Endothelial cell of umbilical vein (primary cell): Measurements from ENCODE around the gene DDHD1. TPM values are rescaled to one million over a fixed set of nuclear protein-coding genes. Genes with fewer than 3 reads are reported as not detected.

Experiments used
- BruUV-seq: library from RNA; stranded (reverse); fragments of 400-500 nt; replicated peaks from 2 replicates; lab custom pipeline; 2021; lab: Mats Ljungman, UMichigan
- CTCF ChIA-PET: fragments of 300-600, 350-600 bp; sonication (Branson Sonifier 250); formaldehyde crosslinking; loops from one replicate; lab custom pipeline; 2021; ENCODE audit warnings: antibody characterized with exemption, inconsistent platforms; lab: Charles Lee
- POLR2A ChIA-PET: fragments of 300-600, 350-600 bp; sonication (Branson Sonifier 250); formaldehyde crosslinking; loops from one replicate; lab custom pipeline; 2021; ENCODE audit warnings: antibody characterized with exemption, inconsistent platforms; lab: Charles Lee
- DNase-seq: peaks from one replicate; pipeline ENCODE4 v3.0.0-alpha.2; 2011; ENCODE audit warnings: low read depth, low spot score
- FAIRE-seq: peaks from 2 replicates; lab custom pipeline; 2011; peaks lifted over from hg19 to GRCh38; lab: Jason Lieb, UNC
- H2AFZ ChIP-seq: 2 replicates; pipeline ENCODE4 v1.6.0; 2012; ENCODE audit warnings: low read depth, low read length, control low read depth, inconsistent platforms
- H3K27ac ChIP-seq: 2 replicates; pipeline ENCODE4 v1.5.1; 2011; ENCODE audit warnings: low read depth, mild to moderate bottlenecking, control low read depth, low read length, moderate library complexity; ENCODE audit not compliant: insufficient read depth
- H3K27me3 ChIP-seq, 2 experiments: 2 replicates each; pipeline versions ENCODE4 v1.6.0 to v1.6.1; 2011; ENCODE audit warnings: low read length in 2 of 2, mixed read lengths in 1 of 2; ENCODE audit not compliant: control insufficient read depth in 2 of 2, insufficient read depth in 2 of 2
- H3K36me3 ChIP-seq, 2 experiments: 2 replicates in 1 of 2; 3 replicates in 1 of 2; pipeline ENCODE4 v1.5.1; 2011; ENCODE audit warnings: low read length in 2 of 2, mild to moderate bottlenecking in 1 of 2, moderate library complexity in 1 of 2; ENCODE audit not compliant: control insufficient read depth in 2 of 2, insufficient read depth in 2 of 2; ENCODE audit errors: extremely low read depth in 1 of 2
- H3K4me1 ChIP-seq: 3 replicates; pipeline ENCODE4 v1.5.1; 2011; ENCODE audit warnings: mild to moderate bottlenecking, low read length; ENCODE audit not compliant: control insufficient read depth, insufficient read depth; ENCODE audit errors: extremely low read depth
- H3K4me2 ChIP-seq: 2 replicates; pipeline ENCODE4 v1.6.1; 2011; ENCODE audit warnings: low read length, control low read depth, mixed read lengths; ENCODE audit not compliant: insufficient read depth
- H3K4me3 ChIP-seq, 3 experiments: fragments of 200-600 bp in 1 of 3; sonication (generic), shearing (Covaris generic) in 1 of 3; replicated peaks in 1 of 3; 2 replicates each; pipeline ENCODE4 v1.5.1; 2011 to 2016; ENCODE audit warnings: control low read depth in 3 of 3, low read length in 3 of 3, mild to moderate bottlenecking in 2 of 3, inconsistent platforms in 1 of 3, low read depth in 1 of 3, moderate library complexity in 1 of 3; ENCODE audit not compliant: insufficient read depth in 1 of 3
- H3K79me2 ChIP-seq: 2 replicates; pipeline ENCODE4 v1.6.0; 2012; ENCODE audit warnings: low read length, inconsistent platforms; ENCODE audit not compliant: control insufficient read depth, insufficient read depth
- H3K9ac ChIP-seq: replicated peaks from 2 replicates; pipeline ENCODE3; 2011; ENCODE audit warnings: low read length, control low read depth; ENCODE audit not compliant: insufficient read depth; ENCODE audit errors: extremely low read depth
- H3K9me1 ChIP-seq: replicated peaks from 3 replicates; pipeline ENCODE4 v1.6.0; 2011; ENCODE audit warnings: mild to moderate bottlenecking, low read length; ENCODE audit not compliant: control insufficient read depth, insufficient read depth; ENCODE audit errors: extremely low read depth
- H3K9me3 ChIP-seq: replicated peaks from 2 replicates; pipeline ENCODE4 v1.5.1; 2012; ENCODE audit warnings: low read length, inconsistent platforms; ENCODE audit not compliant: control insufficient read depth, insufficient read depth
- H4K20me1 ChIP-seq: replicated peaks from 2 replicates; pipeline ENCODE3; 2011; ENCODE audit warnings: mild to moderate bottlenecking, low read length; ENCODE audit not compliant: control insufficient read depth, insufficient read depth; ENCODE audit errors: extremely low read depth
- CTCF ChIP-seq, 2 donors: IDR thresholded peaks; 1 replicate in 1 of 2; 2 replicates in 1 of 2; pipeline ENCODE4 v1.5.1; 2011; ENCODE audit warnings: low read length in 2 of 2, mild to moderate bottlenecking in 2 of 2, moderate library complexity in 2 of 2, control low read depth in 1 of 2, inconsistent platforms in 1 of 2, low read depth in 1 of 2; ENCODE audit not compliant: insufficient read depth in 1 of 2; ENCODE audit errors: extremely low read depth in 1 of 2
- EZH2 ChIP-seq: IDR thresholded peaks from 2 replicates; pipeline ENCODE4 v1.6.1; 2012; ENCODE audit warnings: borderline replicate concordance, low read depth, mild to moderate bottlenecking, moderate library complexity, low read length, inconsistent platforms; ENCODE audit not compliant: severe bottlenecking
- FOS ChIP-seq: IDR thresholded peaks from 2 replicates; pipeline ENCODE4 v1.6.1; 2011; ENCODE audit warnings: mild to moderate bottlenecking, low read length, moderate library complexity, borderline replicate concordance; ENCODE audit not compliant: insufficient read depth
- GATA2 ChIP-seq: IDR thresholded peaks from 2 replicates; pipeline ENCODE4 v1.7.0; 2011; ENCODE audit warnings: low read depth, mild to moderate bottlenecking, moderate library complexity, mixed read lengths, low read length; ENCODE audit not compliant: insufficient read length, insufficient read depth
- JUN ChIP-seq: IDR thresholded peaks from 2 replicates; pipeline ENCODE4 v1.6.1; 2011; ENCODE audit warnings: borderline replicate concordance, low read depth; ENCODE audit not compliant: insufficient read length, insufficient read depth
- MAX ChIP-seq: IDR thresholded peaks from 2 replicates; pipeline ENCODE4 v1.6.1; 2011; ENCODE audit not compliant: insufficient read depth, insufficient read length
- MYC ChIP-seq: IDR thresholded peaks from one replicate; pipeline ENCODE4 v1.6.1; 2011; ENCODE audit warnings: mild to moderate bottlenecking, low read depth, low read length
- POLR2A ChIP-seq: IDR thresholded peaks from 2 replicates; pipeline ENCODE4 v1.6.1; 2012; ENCODE audit warnings: low read depth, mild to moderate bottlenecking, control low read depth, low read length
- POLR2AphosphoS5 ChIP-seq: IDR thresholded peaks from 2 replicates; pipeline ENCODE4 v1.6.1; 2012; ENCODE audit warnings: low read depth, mild to moderate bottlenecking, control low read depth, low read length, moderate library complexity; ENCODE audit not compliant: insufficient read depth
- dilution Hi-C: fragments of 300-500 bp; cut with MboI; formaldehyde crosslinking; loops from one replicate; pipeline ENCODE4 v1.15.0; 2019; ENCODE audit warnings: low sequenced_read_pairs; ENCODE audit not compliant: extremely low pct_ligation_motif_present
- intact Hi-C: fragments of 100-400 bp; cut with micrococcal nuclease; formaldehyde crosslinking; loops from one replicate; pipeline ENCODE4 v1.10.0; 2022
- polyA plus RNA-seq, 4 experiments: library from polyadenylated mRNA; depleted of rRNA in 3 of 4; stranded (reverse) in 3 of 4; unstranded in 1 of 4; fragments of >200 nt; gene quantifications; 2 replicates each; pipeline versions ENCODE4 v1.2.1 to v1.2.3, GENCODE V29; 2011 to 2012; ENCODE audit warnings: missing spikeins in 1 of 4
- total RNA-seq: library from RNA; stranded (reverse); gene quantifications from 2 replicates; pipeline ENCODE4 v1.2.3, GENCODE V29; 2021

The DDHD1 gene
- total and polyA plus RNA-seq, 2 donors (not counting 3 experiments of a cell fraction or from before 2014, with no cell fraction given): 2.7 to 12.4 TPM

- no peaks in the 10 kb centered on the region for H3K4me1 ChIP-seq
- H4K20me1 ChIP-seq: no peaks in the 10 kb centered on the region
- no TSS peak for BruUV-seq
- no peaks in the 10 kb centered on the region for H3K79me2 ChIP-seq
- no peaks in the 10 kb centered on the region for H3K9me3 ChIP-seq
- H3K4me2 ChIP-seq: no peak overlapping the region
- ChIA-PET CTCF (interaction anchor here (1.4 kb wide), 1 partner anchor 7 kb away, joined by 4 read pairs; no protein-coding TSS in a partner anchor), POLR2A (no interaction called here)
- H3K36me3 ChIP-seq: no peaks in the 10 kb centered on the region
- H3K9me1 ChIP-seq: no peaks in the 10 kb centered on the region
- no peak overlapping the region for H3K9ac ChIP-seq
- no peak overlapping the region for H2AFZ ChIP-seq
- FAIRE-seq: no peak
- TF ChIP-seq JUN: no peak
- no peak for TF ChIP-seq GATA2
- no peak for TF ChIP-seq CTCF (IDR thresholded peaks at IDR 0.05; ENCODE audit: extremely low read depth in 1 of 2, insufficient read depth in 1 of 2, low read depth in 1 of 2, low read length in 2 of 2)
- no peak for TF ChIP-seq POLR2AphosphoS5
- TF ChIP-seq POLR2A: no peak
- no peak for TF ChIP-seq MYC
- TF ChIP-seq EZH2: no peak
- TF ChIP-seq FOS: no peak
- no peak for TF ChIP-seq MAX
- H3K4me3 ChIP-seq: no peak overlapping the region
- intact Hi-C loops: no loop called here
- no peak for DNase-seq
- H3K27me3 ChIP-seq: peaks cover 0 to 2% of the 10 kb centered on the region in 2 experiments
- no peak overlapping the region for H3K27ac ChIP-seq
- dilution Hi-C loops: no loop called here
Observed at GRCh38 chr14:53190938-53191337, 37.8 kb upstream of the DDHD1 start.
